ENCODE results near the gene CDK5. TPM values are rescaled to one million over a fixed set of nuclear protein-coding genes. Genes with fewer than 3 reads are reported as not detected.

The CDK5 gene
- total RNA-seq, 2 donors from 2014 or later: 22.2 to 25.2 TPM

GRCh38 chr7:151082141-151083070, 24.7 kb upstream of the CDK5 start:
- 71 to 80% methylated on average over 25 to 42 of the region's 42 CpGs for WGBS, 2 experiments (ENCODE audit: insufficient coverage in 1 of 2, insufficient read length in 1 of 2)
- Histone ChIP-seq H3K27ac (ENCODE audit: low read depth, low read length) (no peak overlapping the region), H3K27me3 (ENCODE audit: control insufficient read depth, insufficient read depth, low read length, poor library complexity, severe bottlenecking) (peaks cover 6% of the 10 kb centered on the region), H3K4me1 (ENCODE audit: control insufficient read depth, insufficient read depth, low read length) (peaks cover 20% of the 10 kb centered on the region), H3K4me3 (ENCODE audit: low read length) (peak overlapping the region; percentile 93), H3K36me3 (ENCODE audit: control insufficient read depth, insufficient read depth, low read length) (no peaks in the 10 kb centered on the region), H3K9ac (ENCODE audit: extremely low read depth, low read length, poor library complexity, severe bottlenecking) (peak overlapping the region; percentile 59), H3K9me3 (ENCODE audit: control insufficient read depth, low read length) (no peaks in the 10 kb centered on the region)
- TF ChIP-seq CTCF (conservative IDR thresholded peaks at IDR 0.05): no peak
- H3K4me1 Mint-ChIP-seq: peaks cover 31% of the 10 kb centered on the region
- H3K27me3 Mint-ChIP-seq (ENCODE audit: insufficient read depth): peaks cover 1% of the 10 kb centered on the region
- peak overlapping the region; percentile 64 for H3K27ac Mint-ChIP-seq
- peak overlapping the region; percentile 76 for H3K4me3 Mint-ChIP-seq
- DNase-seq: no peak
- H3K9me3 Mint-ChIP-seq: no peaks in the 10 kb centered on the region
- peaks cover 6% of the 10 kb centered on the region for H3K36me3 Mint-ChIP-seq (ENCODE audit: low read depth)

GRCh38 chr7:151081170-151082101, 23.7 kb upstream of the CDK5 start:
- Mint-ChIP-seq H3K4me1 (peaks cover 31% of the 10 kb centered on the region), H3K4me3 (peak overlapping the region; percentile 76), H3K9me3 (no peaks in the 10 kb centered on the region), H3K27me3 (ENCODE audit: insufficient read depth) (peaks cover 1% of the 10 kb centered on the region), H3K36me3 (ENCODE audit: low read depth) (peaks cover 7% of the 10 kb centered on the region), H3K27ac (peak overlapping the region; percentile 72)
- peak overlapping the region; percentile 55 for H3K27ac ChIP-seq (ENCODE audit: low read depth, low read length)
- H3K27me3 ChIP-seq (ENCODE audit: control insufficient read depth, insufficient read depth, low read length, poor library complexity, severe bottlenecking): peaks cover 6% of the 10 kb centered on the region
- DNase-seq: peak; percentile 61
- H3K9ac ChIP-seq (ENCODE audit: extremely low read depth, low read length, poor library complexity, severe bottlenecking): peak overlapping the region; percentile 20
- peaks cover 20% of the 10 kb centered on the region for H3K4me1 ChIP-seq (ENCODE audit: control insufficient read depth, insufficient read depth, low read length)
- no peaks in the 10 kb centered on the region for H3K9me3 ChIP-seq (ENCODE audit: control insufficient read depth, low read length)
- no peak for TF ChIP-seq CTCF (conservative IDR thresholded peaks at IDR 0.05)
- H3K4me3 ChIP-seq (ENCODE audit: low read length): peak overlapping the region; percentile 93
- H3K36me3 ChIP-seq (ENCODE audit: control insufficient read depth, insufficient read depth, low read length): peaks cover 4% of the 10 kb centered on the region
- 36 to 45% methylated on average over 33 to 64 of the region's 64 CpGs for WGBS, 2 experiments (ENCODE audit: insufficient coverage in 1 of 2, insufficient read length in 1 of 2)

GRCh38 chr7:151080522-151081169, 22.9 kb upstream of the CDK5 start, which contains the start of gene FASTK:
Gene FASTK (minus strand): TSS chr7:151080809. CDS start chr7:151080766, 43 bp downstream.
- Histone ChIP-seq H3K9me3 (ENCODE audit: control insufficient read depth, low read length) (no peaks in the 10 kb centered on the region), H3K27ac (ENCODE audit: low read depth, low read length) (peak within 1 kb of the TSS; percentile 73), H3K4me1 (ENCODE audit: control insufficient read depth, insufficient read depth, low read length) (peaks cover 20% of the 10 kb centered on the region), H3K9ac (ENCODE audit: extremely low read depth, low read length, poor library complexity, severe bottlenecking) (peak within 1 kb of the TSS; percentile 86), H3K36me3 (ENCODE audit: control insufficient read depth, insufficient read depth, low read length) (peaks cover 10% of the 10 kb centered on the region), H3K4me3 (ENCODE audit: low read length) (peak within 1 kb of the TSS; percentile 93), H3K27me3 (ENCODE audit: control insufficient read depth, insufficient read depth, low read length, poor library complexity, severe bottlenecking) (peaks cover 6% of the 10 kb centered on the region)
- H3K4me3 Mint-ChIP-seq: peak within 1 kb of the TSS; percentile 76
- peaks cover 36% of the 10 kb centered on the region for H3K4me1 Mint-ChIP-seq
- peaks cover 12% of the 10 kb centered on the region for H3K36me3 Mint-ChIP-seq (ENCODE audit: low read depth)
- peak within 1 kb of the TSS; percentile 83 for H3K27ac Mint-ChIP-seq
- DNase-seq: peak; percentile 95
- peaks cover 1% of the 10 kb centered on the region for H3K27me3 Mint-ChIP-seq (ENCODE audit: insufficient read depth)
- WGBS, 2 experiments (ENCODE audit: insufficient coverage in 1 of 2, insufficient read length in 1 of 2): 1% methylated on average over 21 to 66 of the region's 66 CpGs
- H3K9me3 Mint-ChIP-seq: no peaks in the 10 kb centered on the region
- no peak for TF ChIP-seq CTCF (conservative IDR thresholded peaks at IDR 0.05)

Measured in endodermal cell (in vitro differentiated cells).